Measurements from ENCODE around the gene SPC24.

DNA sequence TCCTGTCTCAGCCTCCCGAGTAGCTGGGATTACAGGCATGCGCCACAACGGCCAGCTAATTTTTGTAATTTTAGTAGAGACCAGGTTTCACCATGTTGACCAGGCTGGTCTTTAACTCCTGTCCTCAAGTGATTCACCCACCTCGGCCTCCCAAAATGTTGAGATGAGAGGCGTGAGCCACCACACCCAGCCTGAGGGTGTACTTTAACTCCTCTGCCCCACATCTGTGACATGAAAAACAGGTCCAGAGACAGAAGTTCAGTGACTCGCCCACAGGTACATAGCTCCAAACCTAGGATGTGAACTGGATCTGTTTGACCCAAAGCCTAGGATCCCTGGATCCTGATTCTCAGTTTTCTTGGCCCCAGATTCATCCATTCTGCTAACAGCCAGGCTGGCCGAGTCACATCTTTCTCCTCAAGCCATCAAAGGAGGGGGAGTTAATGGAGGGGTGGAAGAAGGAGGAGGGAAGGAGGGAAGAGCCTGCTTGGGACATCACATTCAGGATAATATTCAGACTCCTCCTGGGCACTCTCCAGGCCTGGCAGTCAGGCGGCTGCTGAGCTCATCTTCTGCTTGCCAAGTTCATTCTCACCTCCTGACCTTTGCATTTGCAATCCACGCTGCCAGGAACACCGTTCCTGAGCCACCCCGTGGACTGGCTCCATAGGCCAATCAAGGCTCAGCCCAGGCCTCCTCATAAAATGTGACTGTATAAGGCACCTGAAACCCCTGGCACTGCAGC is 3.1 kb downstream of the SPC24 start:
- TF ChIP-seq KDM5B (IDR thresholded peaks at IDR 0.05; ENCODE audit: insufficient replicate concordance, low read depth, low read length) (no peak), SMAD4 (CRISPR knock-in tag; conservative IDR thresholded peaks at IDR 0.05) (no peak), PYGO2 (tag; IDR thresholded peaks at IDR 0.05) (no peak), JUND (IDR thresholded peaks at IDR 0.05; ENCODE audit: borderline replicate concordance, low read depth, low read length) (no peak), JUND (tag; IDR thresholded peaks at IDR 0.05; ENCODE audit: borderline replicate concordance, low read depth, low read length) (no peak)
- TF ChIP-seq, protein P1, sequence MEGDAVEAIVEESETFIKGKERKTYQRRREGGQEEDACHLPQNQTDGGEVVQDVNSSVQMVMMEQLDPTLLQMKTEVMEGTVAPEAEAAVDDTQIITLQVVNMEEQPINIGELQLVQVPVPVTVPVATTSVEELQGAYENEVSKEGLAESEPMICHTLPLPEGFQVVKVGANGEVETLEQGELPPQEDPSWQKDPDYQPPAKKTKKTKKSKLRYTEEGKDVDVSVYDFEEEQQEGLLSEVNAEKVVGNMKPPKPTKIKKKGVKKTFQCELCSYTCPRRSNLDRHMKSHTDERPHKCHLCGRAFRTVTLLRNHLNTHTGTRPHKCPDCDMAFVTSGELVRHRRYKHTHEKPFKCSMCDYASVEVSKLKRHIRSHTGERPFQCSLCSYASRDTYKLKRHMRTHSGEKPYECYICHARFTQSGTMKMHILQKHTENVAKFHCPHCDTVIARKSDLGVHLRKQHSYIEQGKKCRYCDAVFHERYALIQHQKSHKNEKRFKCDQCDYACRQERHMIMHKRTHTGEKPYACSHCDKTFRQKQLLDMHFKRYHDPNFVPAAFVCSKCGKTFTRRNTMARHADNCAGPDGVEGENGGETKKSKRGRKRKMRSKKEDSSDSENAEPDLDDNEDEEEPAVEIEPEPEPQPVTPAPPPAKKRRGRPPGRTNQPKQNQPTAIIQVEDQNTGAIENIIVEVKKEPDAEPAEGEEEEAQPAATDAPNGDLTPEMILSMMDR (IDR thresholded peaks at IDR 0.05 in 2 of 3, conservative IDR thresholded peaks at IDR 0.05 in 1 of 3; ENCODE audit: insufficient read depth in 2 of 3, low read depth in 1 of 3, low read length in 3 of 3) = no peak
